HG03521 (cell line): Measurements from ENCODE around the gene FBLN2.

ENCODE experiments used
- ATAC-seq: cut with Tn5 transposase; IDR thresholded peaks from one replicate; pipeline ENCODE4 v1.9.1; 2021; ENCODE audit warnings: mild to moderate bottlenecking, moderate library complexity; ENCODE audit not compliant: unreplicated experiment

The FBLN2 gene

DNA sequence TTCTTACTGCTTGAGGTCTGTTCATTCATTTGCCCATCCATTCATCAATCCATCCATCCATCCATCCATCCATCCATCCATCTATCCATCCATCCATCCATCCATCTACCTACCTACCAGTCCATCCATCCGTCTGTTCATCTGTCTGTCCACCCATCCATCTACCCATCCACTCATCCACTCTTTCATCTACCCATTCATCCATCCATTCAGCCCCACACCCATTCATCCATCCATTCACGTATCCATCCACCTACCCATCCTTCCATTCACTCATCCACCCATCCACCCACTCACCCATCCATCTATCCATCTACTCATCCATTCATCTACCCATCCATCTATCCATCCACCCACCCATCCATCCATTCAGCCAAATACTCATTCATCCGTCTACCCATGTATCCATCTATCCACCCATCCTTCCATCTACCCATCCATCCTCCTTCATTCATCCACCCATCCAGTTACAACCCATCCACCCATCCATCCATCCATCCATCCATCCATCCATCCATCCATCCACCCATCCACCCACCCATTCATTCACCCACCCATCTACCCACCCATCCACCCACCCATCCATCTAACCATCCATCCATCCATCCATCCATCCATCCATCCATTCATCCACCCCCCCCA lies 68.3 kb downstream of the FBLN2 start:
- no peak for ATAC-seq

DNA sequence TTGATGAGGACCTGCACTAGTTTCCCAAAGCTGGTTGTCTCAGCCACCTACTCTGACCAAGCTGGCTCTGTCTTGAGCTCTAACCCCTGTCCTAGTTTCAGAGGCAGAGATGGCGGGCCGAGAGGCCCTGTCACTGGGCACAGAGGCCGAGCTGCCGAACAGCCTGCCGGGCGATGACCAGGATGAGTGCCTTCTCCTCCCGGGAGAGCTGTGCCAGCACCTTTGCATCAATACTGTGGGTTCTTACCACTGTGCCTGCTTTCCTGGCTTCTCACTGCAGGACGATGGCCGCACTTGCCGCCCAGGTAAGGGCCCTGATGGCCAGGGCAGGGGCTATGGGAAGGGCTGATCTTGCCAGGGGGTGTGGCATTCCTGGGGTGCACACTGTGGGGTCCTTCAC lies 69.1 kb downstream of the FBLN2 start:
- no peak for ATAC-seq

DNA sequence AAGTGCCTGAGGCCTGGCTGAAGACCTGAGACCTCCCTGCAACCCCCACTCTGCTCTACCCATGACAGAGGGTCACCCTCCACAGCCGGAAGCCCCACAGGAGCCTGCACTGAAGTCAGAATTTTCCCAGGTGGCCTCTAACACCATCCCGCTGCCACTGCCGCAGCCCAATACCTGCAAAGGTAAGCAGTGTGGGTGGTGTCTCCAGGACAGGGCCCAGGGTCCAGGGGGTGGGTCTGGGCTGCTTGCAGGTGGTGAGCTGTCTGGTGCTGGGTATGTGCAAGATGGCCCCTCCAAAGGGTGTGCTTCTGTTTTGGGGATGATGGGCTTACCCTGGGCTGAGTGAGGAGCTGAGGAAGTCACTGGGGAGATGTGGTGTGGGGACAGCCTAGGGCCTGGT lies 69.9 kb downstream of the FBLN2 start:
- ATAC-seq, result no peak

DNA sequence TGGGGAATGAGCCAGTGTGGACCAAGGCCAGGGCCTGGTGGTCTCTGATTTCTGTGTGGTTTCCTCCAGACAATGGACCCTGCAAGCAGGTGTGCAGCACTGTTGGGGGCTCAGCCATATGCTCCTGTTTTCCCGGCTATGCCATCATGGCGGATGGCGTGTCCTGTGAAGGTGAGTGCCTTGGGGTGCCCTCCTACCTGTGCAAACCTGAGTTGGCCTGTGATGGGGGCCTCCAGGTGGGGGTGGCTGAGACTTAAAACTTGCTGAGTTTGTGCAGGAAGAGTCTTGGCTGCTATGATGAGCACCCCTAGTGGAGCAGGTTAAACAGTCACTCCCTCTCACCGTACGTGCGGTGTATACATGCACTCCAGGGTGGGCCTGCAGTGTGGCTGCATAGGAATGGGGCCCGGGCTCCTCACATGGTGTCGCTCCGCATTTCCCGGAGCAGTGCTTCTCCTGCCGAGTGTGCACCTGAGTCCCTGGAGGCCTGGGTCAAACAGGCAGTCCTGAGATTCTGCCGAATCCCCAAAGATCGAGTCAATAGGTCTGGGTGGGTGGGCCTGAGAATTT lies 70.8 kb downstream of the FBLN2 start:
- ATAC-seq, result no peak

DNA sequence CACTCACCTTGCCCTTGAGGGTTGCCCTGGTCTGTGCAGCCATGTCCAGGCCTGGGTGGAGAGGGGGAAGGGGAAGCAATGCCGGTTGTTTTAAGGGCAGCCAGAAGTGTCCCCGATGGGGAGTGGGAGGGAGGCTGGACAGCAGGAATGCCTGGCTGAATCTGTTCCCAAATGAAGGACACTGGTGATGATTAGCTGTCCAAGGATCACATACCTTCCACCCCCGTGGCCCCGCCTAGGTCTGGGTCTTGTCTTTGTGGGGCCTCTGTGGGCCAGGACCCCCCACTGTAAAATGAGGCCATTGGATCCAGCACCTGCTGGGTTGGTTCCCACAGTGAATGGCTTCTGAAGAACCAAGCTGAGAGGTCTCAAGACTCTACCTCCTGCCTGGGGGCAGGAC lies 71.4 kb downstream of the FBLN2 start:
- no peak for ATAC-seq

DNA sequence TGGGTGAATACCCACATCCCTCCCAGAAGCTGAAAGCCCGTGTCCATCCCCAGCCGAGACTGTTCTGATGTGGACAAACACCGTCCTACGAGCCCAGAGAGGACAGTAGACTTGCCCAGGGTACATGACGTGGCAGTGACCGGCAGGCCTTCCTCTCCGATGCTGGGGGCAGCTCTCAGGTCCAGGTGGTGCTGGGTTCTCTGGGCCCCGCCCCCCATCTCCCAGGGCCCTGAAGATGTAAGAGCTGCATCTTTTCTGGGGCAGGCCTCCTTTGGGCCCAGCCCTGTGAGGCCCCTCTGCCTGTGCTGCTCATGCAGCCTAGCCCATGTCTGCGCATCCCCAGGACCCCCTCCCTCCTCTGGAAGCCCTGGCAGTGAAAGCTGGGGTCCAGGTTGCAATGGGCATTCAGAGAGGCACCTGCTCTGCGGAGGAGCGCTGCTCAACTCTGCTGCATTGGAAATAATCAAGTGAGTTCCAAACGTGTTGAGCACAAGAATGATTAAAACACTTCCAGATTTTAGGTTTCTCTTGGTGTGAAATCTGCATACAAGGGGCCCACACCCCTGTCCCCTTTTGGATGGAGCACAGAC lies 71.9 kb downstream of the FBLN2 start:
- no peak for ATAC-seq

DNA sequence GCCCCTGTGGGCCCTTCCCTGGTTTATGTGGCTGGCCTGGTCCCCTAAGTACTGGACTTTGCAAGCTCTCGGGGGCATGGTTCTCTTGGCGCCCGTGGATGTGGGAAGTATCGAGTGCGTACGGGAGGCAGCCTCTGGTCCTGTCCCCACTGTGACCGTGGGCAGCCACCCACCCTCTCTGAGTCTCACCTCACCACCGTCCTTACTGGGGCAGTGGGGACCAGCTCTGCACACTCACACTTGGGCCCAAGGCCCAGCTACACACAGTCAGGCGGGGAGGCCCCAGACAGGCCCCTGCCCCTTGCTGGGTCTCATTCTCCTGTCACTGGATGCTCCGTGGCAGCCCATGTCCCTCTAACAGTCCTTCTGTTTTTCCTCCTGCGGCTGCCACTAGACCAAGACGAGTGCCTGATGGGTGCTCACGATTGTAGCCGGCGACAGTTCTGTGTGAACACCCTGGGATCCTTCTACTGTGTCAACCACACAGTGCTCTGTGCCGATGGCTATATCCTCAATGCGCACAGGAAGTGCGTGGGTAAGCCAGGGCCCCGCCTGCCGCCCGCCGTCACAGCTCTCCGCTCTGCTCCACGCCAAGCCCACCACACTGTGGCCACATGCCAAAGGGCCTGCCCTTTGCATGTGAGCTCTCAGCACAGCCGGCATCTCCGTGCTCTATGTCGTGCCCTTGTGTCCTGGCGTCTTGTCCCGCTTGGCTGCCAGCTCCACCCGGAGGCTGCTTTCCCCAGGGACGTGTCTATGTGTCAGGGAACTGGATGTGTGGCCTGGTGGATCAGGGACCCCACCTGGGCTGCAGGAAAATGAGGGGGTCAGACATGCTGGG lies 72.7 kb downstream of the FBLN2 start:
- no peak for ATAC-seq

DNA sequence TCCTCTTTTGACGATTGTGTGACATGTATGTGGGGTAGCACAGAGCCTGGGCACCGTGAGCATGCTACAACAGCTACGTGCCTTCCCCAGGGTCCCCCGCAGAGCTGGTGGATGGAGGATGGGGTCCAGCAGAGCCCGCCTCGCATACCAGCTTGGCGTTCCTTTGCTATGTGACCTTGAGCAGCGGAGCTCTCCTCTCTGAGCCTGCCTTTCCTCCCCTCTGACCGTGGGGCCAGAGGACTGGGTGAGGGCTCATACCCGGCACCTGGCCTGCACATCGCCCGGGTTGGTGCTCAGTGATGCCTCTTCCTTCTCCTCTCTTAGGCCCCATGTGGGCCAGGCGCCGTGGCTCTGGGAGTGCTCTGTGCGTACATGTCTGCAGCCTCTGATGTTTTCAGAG lies 73.4 kb downstream of the FBLN2 start:
- no peak for ATAC-seq

DNA sequence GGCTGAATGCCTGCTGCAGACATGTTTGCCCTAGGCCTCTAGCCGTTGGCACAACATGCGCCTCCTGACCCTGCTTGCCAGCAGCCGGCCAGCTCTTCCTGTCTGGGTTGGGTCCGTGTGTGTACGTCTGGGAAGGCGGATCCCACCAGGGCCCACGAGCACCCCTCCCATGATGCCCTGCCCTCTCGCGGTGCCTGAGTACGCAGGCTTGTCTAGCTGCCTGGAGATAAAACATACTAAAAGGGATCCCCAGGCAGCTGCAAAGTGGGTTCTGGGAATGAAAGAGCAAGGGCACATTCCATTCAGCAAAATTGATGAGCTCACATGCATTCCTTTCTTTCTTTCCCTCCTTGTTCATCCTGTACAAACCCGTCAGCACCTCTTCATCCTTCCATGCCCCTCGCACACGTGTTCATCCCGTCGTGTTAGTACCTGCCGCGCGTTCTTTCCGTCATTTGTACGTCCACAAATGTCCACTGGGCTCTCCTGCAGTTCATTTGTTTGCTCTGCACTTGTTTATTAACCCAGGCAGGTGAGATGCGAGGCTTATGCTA lies 74.3 kb downstream of the FBLN2 start:
- ATAC-seq, result no peak

DNA sequence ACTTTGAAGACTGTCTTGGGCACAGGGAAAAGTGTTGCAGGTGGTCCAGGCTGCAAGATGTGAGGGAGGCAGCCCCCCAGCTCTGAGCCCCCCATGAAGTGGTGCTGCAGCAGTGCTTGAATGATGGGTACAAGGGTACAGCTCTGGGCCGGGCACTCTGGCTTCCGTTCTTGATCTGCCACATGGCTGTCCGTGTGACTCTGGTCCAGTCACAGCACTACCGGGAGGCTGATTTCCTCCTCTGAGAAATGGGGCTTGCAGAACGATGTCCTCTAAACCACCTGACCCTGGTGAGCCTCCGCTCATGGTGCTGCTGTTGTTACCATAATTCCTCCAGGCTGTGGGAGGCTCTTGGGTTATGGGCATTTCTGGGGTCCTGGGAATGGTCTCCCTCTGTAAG lies 75.1 kb downstream of the FBLN2 start:
- no peak for ATAC-seq

DNA sequence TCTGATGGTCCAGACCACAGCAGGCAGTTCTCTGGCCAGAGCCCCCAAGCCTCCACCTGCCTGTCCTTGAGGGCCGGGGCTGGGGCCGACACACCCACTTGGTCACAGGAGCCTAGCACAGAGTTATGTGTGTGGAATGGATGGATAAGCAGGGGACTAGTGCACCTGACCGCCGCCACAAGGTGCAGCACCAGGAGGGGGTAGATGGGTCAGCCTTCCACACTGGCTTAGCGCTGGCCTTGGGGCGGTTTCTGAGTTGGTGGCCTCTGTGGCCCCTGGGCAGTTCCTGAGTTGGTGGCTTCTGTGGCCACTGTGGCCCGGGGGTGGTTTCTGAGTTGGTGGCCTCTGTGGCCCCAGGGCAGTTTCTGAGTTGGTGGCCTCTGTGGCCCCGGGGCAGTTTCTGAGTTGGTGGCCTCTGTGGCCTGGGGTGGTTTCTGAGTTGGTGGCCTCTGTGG lies 75.8 kb downstream of the FBLN2 start:
- ATAC-seq, result no peak

DNA sequence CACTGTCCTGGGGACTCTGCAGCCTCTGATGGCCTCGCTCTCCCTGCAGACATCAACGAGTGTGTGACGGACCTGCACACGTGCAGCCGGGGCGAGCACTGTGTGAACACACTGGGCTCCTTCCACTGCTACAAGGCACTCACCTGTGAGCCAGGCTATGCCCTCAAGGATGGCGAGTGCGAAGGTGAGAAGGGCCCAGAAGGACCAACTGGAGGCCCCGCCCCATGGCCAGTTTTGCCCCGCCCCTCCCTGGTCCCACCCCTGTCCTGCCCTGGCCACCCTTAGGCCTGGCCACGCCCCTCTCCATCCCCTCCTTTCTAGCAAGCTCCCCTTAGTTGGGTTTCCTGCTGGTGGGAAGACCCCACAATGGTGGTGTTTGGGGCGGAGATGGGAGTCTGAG lies 77.5 kb downstream of the FBLN2 start:
- no peak for ATAC-seq

DNA sequence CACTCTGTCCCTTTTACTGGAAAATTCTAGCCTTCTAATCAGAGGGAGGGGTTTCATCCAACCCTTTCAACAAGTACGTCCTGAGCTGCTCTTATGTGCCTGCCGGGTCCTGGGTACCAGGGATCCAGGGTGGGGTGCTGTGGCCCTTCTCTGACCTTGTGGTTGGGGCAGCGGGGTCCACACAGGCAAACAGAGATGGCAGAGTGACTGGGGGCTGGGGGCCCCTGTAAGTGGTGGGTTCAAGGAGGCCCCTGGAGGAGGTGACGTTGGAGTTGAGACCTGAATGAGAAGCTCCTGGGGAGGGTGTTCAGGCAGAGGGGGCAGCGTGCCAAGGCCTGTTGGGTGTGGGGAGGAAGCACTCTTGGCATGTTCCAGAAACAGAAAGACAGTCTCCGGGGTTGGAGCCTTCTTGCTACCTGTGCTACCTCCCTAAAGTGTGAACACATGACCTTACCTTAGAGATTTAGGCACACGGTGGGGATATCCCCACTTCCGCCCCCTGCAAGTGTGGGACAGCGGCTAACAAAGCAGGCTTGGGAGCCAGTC lies 78.1 kb downstream of the FBLN2 start:
- ATAC-seq, result no peak

DNA sequence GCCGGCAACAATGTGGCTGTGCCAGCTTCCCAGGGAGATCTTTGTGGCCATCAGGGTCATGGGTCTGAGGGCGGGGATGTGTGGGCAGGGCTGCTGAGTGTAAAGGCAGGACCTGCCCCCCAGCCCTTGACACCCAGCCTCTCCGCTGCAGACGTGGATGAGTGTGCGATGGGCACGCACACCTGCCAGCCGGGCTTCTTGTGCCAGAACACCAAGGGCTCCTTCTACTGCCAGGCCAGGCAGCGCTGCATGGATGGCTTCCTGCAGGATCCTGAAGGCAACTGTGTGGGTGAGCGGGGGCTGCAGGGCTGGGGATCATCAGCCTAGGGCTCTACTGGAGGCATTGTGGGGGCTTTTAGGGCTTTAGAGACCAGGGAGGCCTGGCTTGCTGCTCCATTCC lies 78.8 kb downstream of the FBLN2 start:
- ATAC-seq, result no peak

DNA sequence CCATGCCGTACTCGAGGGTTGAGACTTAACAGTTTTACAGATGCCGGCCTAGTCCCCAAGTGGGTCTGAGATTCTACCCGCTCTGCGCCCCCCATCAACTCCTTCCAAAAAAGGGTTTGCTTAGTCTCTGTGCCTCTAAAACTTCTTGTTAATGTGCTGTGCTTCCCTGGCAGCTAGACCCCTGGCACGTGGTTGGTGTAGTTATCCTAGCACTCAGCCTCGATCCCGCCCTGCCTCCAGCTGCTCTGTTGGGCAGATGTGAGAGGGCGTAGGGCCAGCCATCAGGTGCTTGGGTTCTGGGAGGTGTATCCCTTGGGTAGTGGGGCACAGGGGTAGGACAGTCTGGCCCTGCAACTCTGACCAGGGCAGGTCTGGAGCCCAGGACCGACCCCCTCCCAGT lies 79.5 kb downstream of the FBLN2 start:
- no peak for ATAC-seq

DNA sequence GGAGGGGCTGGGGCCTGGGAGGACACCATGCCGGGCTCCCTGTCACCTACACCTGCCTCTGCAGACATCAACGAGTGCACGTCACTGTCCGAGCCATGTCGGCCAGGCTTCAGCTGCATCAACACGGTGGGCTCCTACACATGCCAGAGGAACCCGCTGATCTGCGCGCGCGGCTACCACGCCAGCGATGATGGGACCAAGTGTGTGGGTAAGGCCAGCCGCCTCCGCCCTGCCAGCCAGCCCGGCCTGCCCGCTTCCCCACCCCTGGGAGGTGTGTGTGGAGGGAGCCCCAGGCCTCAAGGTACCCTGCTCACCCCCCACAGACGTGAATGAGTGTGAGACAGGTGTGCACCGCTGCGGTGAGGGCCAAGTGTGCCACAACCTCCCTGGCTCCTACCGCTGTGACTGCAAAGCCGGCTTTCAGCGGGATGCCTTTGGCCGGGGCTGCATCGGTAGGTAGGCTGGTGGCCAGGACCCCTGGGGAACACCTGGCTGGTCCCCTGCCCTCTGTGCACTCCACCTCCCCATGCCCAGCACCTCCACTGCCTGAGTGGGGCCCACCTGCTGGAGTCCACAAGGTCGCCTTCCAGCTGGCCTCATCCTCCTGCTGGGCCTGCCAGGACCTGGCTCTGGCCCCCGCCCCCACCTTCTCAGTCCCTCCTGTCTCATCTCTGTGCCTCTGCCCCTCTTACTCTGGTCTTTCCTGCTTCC lies 80.1 kb downstream of the FBLN2 start:
- no peak for ATAC-seq

DNA sequence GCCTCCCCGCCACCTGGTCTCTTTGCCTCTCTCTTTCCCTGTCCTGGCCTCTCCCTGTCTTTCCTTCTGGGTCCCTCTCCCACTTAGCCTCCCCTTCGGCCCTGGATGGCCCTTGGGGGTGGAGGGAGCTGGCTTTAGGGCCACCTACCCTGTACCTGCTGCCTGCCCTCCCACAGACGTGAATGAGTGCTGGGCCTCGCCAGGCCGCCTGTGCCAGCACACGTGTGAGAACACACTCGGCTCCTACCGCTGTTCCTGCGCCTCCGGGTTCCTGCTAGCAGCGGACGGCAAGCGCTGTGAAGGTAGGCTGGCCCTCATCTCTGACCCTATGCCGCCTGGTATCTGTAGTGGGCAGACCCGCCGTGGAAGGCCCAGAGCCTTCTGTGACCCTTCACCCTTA lies 80.7 kb downstream of the FBLN2 start:
- no peak for ATAC-seq

DNA sequence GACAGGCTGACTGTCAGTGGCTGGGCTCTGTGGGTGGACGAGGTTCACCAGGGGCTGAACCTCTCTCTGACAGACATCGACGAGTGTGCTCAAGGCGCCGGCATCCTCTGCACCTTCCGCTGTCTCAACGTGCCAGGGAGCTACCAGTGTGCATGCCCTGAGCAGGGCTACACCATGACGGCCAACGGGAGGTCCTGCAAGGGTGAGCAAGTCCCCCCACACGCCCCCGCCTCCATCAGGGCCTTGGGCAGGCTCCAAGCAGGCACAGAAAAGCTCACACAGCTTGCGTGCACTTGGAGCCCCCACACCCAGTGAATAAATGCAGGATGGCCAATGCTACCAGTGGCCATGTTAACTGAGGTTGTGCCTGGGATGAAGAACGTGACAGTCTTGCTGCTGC lies 82.3 kb downstream of the FBLN2 start:
- ATAC-seq, result no peak

DNA sequence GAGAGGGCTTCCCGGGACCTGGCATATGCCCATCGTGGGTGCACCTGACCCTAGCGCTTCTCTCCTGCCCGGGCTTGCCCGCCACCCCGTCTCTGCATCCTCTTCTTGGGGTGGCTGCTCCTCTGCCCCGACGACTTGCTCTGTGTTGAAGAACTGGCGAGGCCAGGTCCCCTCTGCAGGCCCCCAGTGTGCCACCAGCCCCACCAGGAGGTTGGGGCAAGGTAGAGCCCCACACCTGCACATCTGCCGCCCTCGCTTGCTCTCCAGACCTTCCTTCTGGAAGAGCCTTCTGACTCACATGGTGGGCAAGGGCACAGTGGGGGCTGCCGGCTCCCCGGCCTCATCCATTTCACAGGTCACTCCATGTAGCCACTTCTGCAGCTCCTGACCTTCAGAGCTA lies 84.3 kb downstream of the FBLN2 start:
- ATAC-seq, result no peak

DNA sequence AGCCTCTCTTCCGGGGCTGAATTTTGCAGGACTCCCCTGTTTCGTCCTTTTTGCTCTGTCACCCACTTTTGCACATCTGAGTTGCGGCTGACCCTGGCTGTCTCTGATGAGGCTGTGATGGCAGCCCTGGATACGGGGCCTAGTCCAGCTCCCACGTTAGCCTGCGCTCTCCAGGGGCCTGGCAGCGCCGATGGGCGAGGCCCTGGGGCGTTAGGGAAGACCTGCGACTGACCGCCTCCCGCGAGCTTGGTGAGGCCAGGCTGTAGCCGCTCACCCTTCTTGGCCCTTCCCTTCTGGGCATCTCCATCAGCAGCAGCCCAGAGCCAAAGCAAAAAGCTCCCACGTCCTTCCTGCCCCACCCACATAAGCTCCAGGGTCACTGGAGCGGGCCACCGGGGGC lies 85.2 kb downstream of the FBLN2 start:
- no peak for ATAC-seq

DNA sequence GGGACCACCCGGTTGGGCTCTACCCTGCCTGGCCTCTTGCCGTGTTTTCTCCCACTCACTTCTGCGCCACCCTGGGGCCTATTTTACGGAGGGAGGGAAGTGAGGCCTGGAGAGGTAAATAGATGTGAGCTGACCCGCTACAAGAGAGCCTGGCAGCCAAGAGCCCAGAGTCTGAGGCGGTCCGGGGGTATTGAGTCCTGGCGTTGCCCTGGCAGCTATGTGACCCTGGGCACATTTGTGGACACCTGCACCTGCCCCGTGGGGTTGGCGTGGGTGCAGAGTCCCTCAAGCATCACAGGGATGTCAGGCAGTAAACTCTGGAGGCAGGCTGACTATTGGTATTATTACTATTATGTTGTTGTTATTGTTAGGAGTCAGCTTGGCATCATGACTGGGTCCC lies 85.7 kb downstream of the FBLN2 start:
- no peak for ATAC-seq
